Left lung (tissue), 10 donors: Measurements from ENCODE around the gene PPM1H. TPM values are rescaled to one million over a fixed set of nuclear protein-coding genes. Genes with fewer than 3 reads are reported as not detected.

Source experiments
- ATAC-seq: fragments of 200-7000 bp; cut with Tn5 transposase; one replicate; pipeline ENCODE4 v1.9.1; 2020; ENCODE audit warnings: moderate library complexity
- DNase-seq, 4 donors: peaks; one replicate each; pipeline ENCODE4 v3.0.0-alpha.2; 2013 to 2020
- H3K27ac ChIP-seq, 2 donors: fragments of 200-600 bp; sonication (generic) in 1 of 2; one replicate each; pipeline versions ENCODE4 v1.5.0 to v1.8.0; 2020 to 2021
- H3K27me3 ChIP-seq, 2 donors: fragments of 200-600 bp; sonication (generic) in 1 of 2; one replicate each; pipeline versions ENCODE4 v1.5.0 to v1.8.0; 2020 to 2021
- H3K36me3 ChIP-seq, 2 donors: fragments of 200-600 bp; sonication (generic) in 1 of 2; one replicate each; pipeline versions ENCODE4 v1.5.0 to v1.8.0; 2020 to 2021
- H3K4me1 ChIP-seq, 2 donors: fragments of 200-600 bp; one replicate each; pipeline ENCODE4 v1.8.0; 2021
- H3K4me3 ChIP-seq, 2 donors: fragments of 200-600 bp; sonication (generic) in 1 of 2; one replicate each; pipeline versions ENCODE4 v1.5.0 to v1.8.0; 2020 to 2021; ENCODE audit warnings: mild to moderate bottlenecking in 1 of 2
- H3K9me3 ChIP-seq, 2 donors: fragments of 200-600 bp; sonication (generic) in 1 of 2; one replicate each; pipeline versions ENCODE4 v1.5.0 to v1.8.0; 2020 to 2021
- intact Hi-C, 2 donors: fragments of 100-400 bp; cut with DNase I; formaldehyde crosslinking; loops; one replicate each; pipeline versions ENCODE4 v1.11.2 to v1.14.2; 2022
- polyA plus RNA-seq, 6 donors: library from polyadenylated mRNA; unstranded; fragments of 120-200 nt; gene quantifications; one replicate each; pipeline ENCODE4 v1.2.1, GENCODE V29; 2013; ENCODE audit not compliant: insufficient read length in 6 of 6
- total RNA-seq, 2 donors: library from RNA; stranded (reverse); fragmentation: NEBNext Ultra II Directional; extraction: Animal tissue kit (Norgen Biotek cat#: 25700); gene quantifications; one replicate each; pipeline ENCODE4 v1.2.1, GENCODE V29; 2021
- TF ChIP-seq, protein P1 (sequence below), 2 donors: fragments of 200-600 bp; sonication (generic) in 1 of 2; IDR thresholded peaks; one replicate each; pipeline versions ENCODE4 v1.5.0 to v1.8.0; 2021; ENCODE audit warnings: antibody characterized with exemption in 2 of 2
- donor health status: DM: no; HTN: yes; CAD: no.
- donor health status: DM: no; HTN: no; CAD: no.

The PPM1H gene
- total and polyA plus RNA-seq, 8 donors, result 5.9 to 12.7 (median 10.6) TPM

GRCh38 chr12:62977418-62977817 is 42.5 kb upstream of the PPM1H start:
- DNase-seq, result no peak

DNA sequence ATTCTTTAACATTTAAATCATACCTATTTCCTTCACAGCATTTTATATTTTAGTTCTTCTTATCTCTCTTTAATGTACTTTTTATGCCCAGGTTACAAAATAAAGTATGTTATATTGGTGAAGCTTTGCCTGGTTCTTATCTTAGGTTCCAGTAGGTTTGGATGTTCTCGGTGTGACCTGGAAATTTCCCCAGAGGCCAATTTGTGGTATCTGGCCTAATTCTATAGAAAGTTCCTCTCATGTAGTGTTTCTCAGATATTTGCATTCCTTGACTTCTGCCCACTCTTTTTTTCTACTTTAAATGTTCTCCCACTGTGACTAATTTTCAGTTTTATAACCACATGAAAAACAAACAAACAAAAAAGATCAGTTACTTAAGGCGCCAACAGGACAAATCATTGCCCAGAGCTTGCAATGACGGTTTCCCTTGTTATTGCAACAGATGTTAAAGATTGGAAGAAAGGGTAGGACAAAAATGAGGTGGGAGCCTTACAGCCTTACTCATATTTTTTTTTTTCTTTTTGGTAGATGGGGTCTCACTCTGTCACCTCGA is 41.2 kb upstream of the PPM1H start:
- Histone ChIP-seq H3K9me3 (no peaks in the 10 kb centered on the region), H3K4me1 (no peaks in the 10 kb centered on the region), H3K27ac (no peak overlapping the region), H3K27me3 (no peaks in the 10 kb centered on the region), H3K4me3 (no peak overlapping the region), H3K36me3 (no peaks in the 10 kb centered on the region)
- TF ChIP-seq, protein P1, sequence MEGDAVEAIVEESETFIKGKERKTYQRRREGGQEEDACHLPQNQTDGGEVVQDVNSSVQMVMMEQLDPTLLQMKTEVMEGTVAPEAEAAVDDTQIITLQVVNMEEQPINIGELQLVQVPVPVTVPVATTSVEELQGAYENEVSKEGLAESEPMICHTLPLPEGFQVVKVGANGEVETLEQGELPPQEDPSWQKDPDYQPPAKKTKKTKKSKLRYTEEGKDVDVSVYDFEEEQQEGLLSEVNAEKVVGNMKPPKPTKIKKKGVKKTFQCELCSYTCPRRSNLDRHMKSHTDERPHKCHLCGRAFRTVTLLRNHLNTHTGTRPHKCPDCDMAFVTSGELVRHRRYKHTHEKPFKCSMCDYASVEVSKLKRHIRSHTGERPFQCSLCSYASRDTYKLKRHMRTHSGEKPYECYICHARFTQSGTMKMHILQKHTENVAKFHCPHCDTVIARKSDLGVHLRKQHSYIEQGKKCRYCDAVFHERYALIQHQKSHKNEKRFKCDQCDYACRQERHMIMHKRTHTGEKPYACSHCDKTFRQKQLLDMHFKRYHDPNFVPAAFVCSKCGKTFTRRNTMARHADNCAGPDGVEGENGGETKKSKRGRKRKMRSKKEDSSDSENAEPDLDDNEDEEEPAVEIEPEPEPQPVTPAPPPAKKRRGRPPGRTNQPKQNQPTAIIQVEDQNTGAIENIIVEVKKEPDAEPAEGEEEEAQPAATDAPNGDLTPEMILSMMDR (IDR thresholded peaks at IDR 0.05), result no peak
- ATAC-seq, result no peak
- intact Hi-C loops, result no loop called here
- DNase-seq, result no peak

More at GRCh38 chr12:62977418-62977817, 42.5 kb upstream of the PPM1H start:
- intact Hi-C loops, result no loop called here
- Histone ChIP-seq H3K27ac (no peak overlapping the region), H3K4me3 (no peak overlapping the region), H3K27me3 (no peaks in the 10 kb centered on the region), H3K4me1 (no peaks in the 10 kb centered on the region), H3K9me3 (no peaks in the 10 kb centered on the region), H3K36me3 (no peaks in the 10 kb centered on the region)
- no peak for ATAC-seq
- TF ChIP-seq, protein P1 (IDR thresholded peaks at IDR 0.05), result no peak

GRCh38 chr12:62971769-62972525 is 37.0 kb upstream of the PPM1H start:
- ATAC-seq (no peak), DNase-seq (no peak)
- Histone ChIP-seq H3K9me3 (no peaks in the 10 kb centered on the region), H3K4me1 (no peaks in the 10 kb centered on the region), H3K27ac (no peak overlapping the region), H3K4me3 (no peak overlapping the region), H3K27me3 (no peaks in the 10 kb centered on the region), H3K36me3 (no peaks in the 10 kb centered on the region)
- intact Hi-C loops, result no loop called here
- TF ChIP-seq, protein P1 (IDR thresholded peaks at IDR 0.05), result no peak

DNA sequence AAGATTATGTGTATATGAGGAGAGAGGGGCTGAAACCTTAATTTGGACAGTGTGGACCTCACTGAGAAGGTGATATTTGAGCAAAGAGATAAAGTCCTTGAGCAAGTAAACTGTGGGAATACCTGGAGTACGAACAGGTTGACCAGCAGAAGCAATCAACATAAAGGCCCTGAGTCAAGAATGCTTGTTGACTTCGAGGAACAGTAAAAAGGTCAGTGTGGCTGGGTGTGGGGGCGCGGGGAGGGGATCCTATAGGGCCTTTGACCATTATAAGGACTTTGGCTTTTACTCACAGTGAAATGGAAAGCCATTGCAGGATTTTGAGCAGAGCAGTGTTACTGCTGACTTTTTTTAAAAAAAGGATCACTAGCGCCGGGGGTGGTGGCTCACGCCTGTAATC is 34.7 kb upstream of the PPM1H start:
- Histone ChIP-seq H3K9me3 (no peaks in the 10 kb centered on the region), H3K36me3 (no peaks in the 10 kb centered on the region), H3K27me3 (no peaks in the 10 kb centered on the region), H3K4me1 (no peaks in the 10 kb centered on the region), H3K4me3 (no peak overlapping the region), H3K27ac (no peak overlapping the region)
- DNase-seq (no peak), ATAC-seq (no peak)
- TF ChIP-seq, protein P1 (IDR thresholded peaks at IDR 0.05), result no peak
- intact Hi-C loops, result no loop called here

DNA sequence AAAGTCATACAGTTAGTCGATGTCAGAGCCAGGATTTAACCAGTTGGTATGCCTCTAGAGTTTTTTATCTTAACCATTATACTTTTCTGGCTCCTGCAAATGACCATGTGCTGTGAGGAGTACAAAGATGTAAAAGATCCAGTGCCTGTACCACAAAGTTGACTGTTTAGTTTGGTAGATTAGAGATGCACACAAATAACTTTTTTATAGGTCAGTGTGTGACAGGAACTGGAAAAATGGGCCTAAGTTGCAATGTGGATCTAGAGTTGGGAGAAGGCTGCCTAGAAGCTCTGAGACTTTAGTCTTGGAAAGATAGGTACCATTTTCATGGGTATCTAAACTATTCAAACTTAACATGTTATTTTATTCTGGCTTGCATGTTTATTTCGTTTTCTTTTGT is 32.8 kb upstream of the PPM1H start:
- ATAC-seq (no peak), DNase-seq (no peak)
- Histone ChIP-seq H3K4me1 (no peaks in the 10 kb centered on the region), H3K27ac (no peak overlapping the region), H3K9me3 (no peaks in the 10 kb centered on the region), H3K4me3 (no peak overlapping the region), H3K27me3 (no peaks in the 10 kb centered on the region), H3K36me3 (no peaks in the 10 kb centered on the region)
- intact Hi-C loops, result no loop called here
- TF ChIP-seq, protein P1 (IDR thresholded peaks at IDR 0.05), result no peak
